PC-3 (cell line): ENCODE results near the gene STK32C. TPM values are rescaled to one million over a fixed set of nuclear protein-coding genes. Genes with fewer than 3 reads are reported as not detected.
"Not testable (repeated sequence)": the region's sequence is repeated elsewhere in the genome, so short reads cannot be mapped to it uniquely, and the experiment has no call there.

ENCODE experiments used
- ATAC-seq: fragments of 200-7000 bp; cut with Tn5 transposase; 2 replicates; pipeline ENCODE4 v1.9.1; 2020; ENCODE audit warnings: mild to moderate bottlenecking, moderate library complexity
- BruUV-seq: library from RNA; stranded (reverse); fragments of 400-500 nt; replicated peaks from 2 replicates; lab custom pipeline; 2021; lab: Mats Ljungman, UMichigan
- CTCF ChIA-PET: fragments of 300-600 bp; sonication (Branson Sonifier 250); formaldehyde crosslinking; loops from one replicate; lab custom pipeline; 2022; ENCODE audit warnings: antibody characterized with exemption; lab: Charles Lee
- POLR2A ChIA-PET: fragments of 300-600 bp; sonication (Branson Sonifier 250); formaldehyde crosslinking; loops from one replicate; lab custom pipeline; 2022; ENCODE audit warnings: antibody characterized with exemption; ENCODE audit not compliant: unreplicated experiment; lab: Charles Lee
- DNase-seq: peaks from one replicate; pipeline ENCODE4 v3.0.0-alpha.2; 2015
- H2AFZ ChIP-seq: fragments of 300-600 bp; sonication (generic); 2 replicates; pipeline ENCODE4 v1.6.0; 2016; ENCODE audit warnings: antibody characterized with exemption, low read length
- H3F3A ChIP-seq: fragments of 300-600 bp; sonication (generic); one replicate; pipeline ENCODE4 v1.6.0; 2017; ENCODE audit warnings: antibody characterized with exemption, low read length, control low read depth, mild to moderate bottlenecking; ENCODE audit not compliant: unreplicated experiment
- H3K27ac ChIP-seq: fragments of 300-600 bp; sonication (generic); 2 replicates; pipeline ENCODE4 v1.5.1; 2016; ENCODE audit warnings: mild to moderate bottlenecking, low read length
- H3K27me3 ChIP-seq: fragments of 300-600 bp; sonication (generic); 2 replicates; pipeline ENCODE4 v1.6.1; 2016; ENCODE audit warnings: low read length, mixed read lengths
- H3K36me3 ChIP-seq: fragments of 300-600 bp; sonication (generic); 2 replicates; pipeline ENCODE4 v1.6.1; 2016; ENCODE audit warnings: low read depth, mixed run types, low read length, mixed read lengths
- H3K4me1 ChIP-seq: fragments of 300-600 bp; sonication (generic); 2 replicates; pipeline ENCODE4 v1.5.1; 2016; ENCODE audit warnings: low read length; ENCODE audit not compliant: insufficient read depth
- H3K4me2 ChIP-seq: fragments of 300-600 bp; sonication (generic); 2 replicates; pipeline ENCODE4 v1.6.0; 2016; ENCODE audit warnings: low read length
- H3K4me3 ChIP-seq: fragments of 300-600 bp; sonication (generic); 2 replicates; pipeline ENCODE4 v1.5.1; 2016; ENCODE audit warnings: mild to moderate bottlenecking, low read length, mixed read lengths
- H3K79me2 ChIP-seq: fragments of 300-600 bp; sonication (generic); 2 replicates; pipeline ENCODE4 v1.6.1; 2017; ENCODE audit warnings: low read length, mixed read lengths
- H3K9ac ChIP-seq: fragments of 300-600 bp; sonication (generic); 2 replicates; pipeline ENCODE4 v1.6.0; 2016; ENCODE audit warnings: mild to moderate bottlenecking, low read length
- H3K9me2 ChIP-seq: fragments of 300-600 bp; sonication (generic); replicated peaks from 2 replicates; pipeline ENCODE4 v1.6.1; 2016; ENCODE audit warnings: mixed run types, low read length, mixed read lengths
- H3K9me3 ChIP-seq: fragments of 300-600 bp; sonication (generic); 2 replicates; pipeline ENCODE4 v1.6.1; 2016; ENCODE audit warnings: low read length, mixed read lengths
- H4K20me1 ChIP-seq: fragments of 300-600 bp; sonication (generic); 2 replicates; pipeline ENCODE4 v1.6.1; 2016; ENCODE audit warnings: low read length, mixed read lengths
- CTCF ChIP-seq: fragments of 300-600 bp; sonication (generic); conservative IDR thresholded peaks from 2 replicates; pipeline ENCODE4 v1.5.1; 2017; ENCODE audit warnings: antibody characterized with exemption, low read depth, mild to moderate bottlenecking, low read length
- EZH2 ChIP-seq: fragments of 300-600 bp; sonication (generic); IDR thresholded peaks from one replicate; pipeline ENCODE4 v1.6.1; 2017; ENCODE audit warnings: antibody characterized with exemption, mild to moderate bottlenecking, low read length; ENCODE audit not compliant: unreplicated experiment
- EZH2phosphoT487 ChIP-seq: fragments of 300-600 bp; sonication (generic); IDR thresholded peaks from 2 replicates; pipeline ENCODE4 v1.6.1; 2018; ENCODE audit warnings: mild to moderate bottlenecking, antibody characterized with exemption, low read length, borderline replicate concordance
- intact Hi-C: fragments of 100-400 bp; cut with micrococcal nuclease; formaldehyde crosslinking; loops from 2 replicates; pipeline ENCODE4 v1.9.0; 2023
- total RNA-seq: library from RNA; depleted of rRNA; stranded (reverse); fragments of >200 nt; gene quantifications from 2 replicates; pipeline ENCODE4 v1.2.3, GENCODE V29; 2014

Gene STK32C
- total RNA-seq, 1 experiment from 2014 or later = 28.3 TPM

GRCh38 chr10:132223611-132224342 is 84.0 kb downstream of the STK32C start:
- Histone ChIP-seq H3K79me2 (no peaks in the 10 kb centered on the region), H3K4me2 (no peak overlapping the region), H3K4me3 (no peak overlapping the region), H3K27ac (no peak overlapping the region), H3K9me2 (no peaks in the 10 kb centered on the region), H3K4me1 (no peaks in the 10 kb centered on the region), H3F3A (no peaks in the 10 kb centered on the region), H4K20me1 (no peaks in the 10 kb centered on the region), H2AFZ (peak overlapping the region; percentile 74), H3K9me3 (no peaks in the 10 kb centered on the region), H3K27me3 (no peaks in the 10 kb centered on the region), H3K36me3 (no peaks in the 10 kb centered on the region), H3K9ac (no peak overlapping the region)
- POLR2A ChIA-PET = no interaction called here
- DNase-seq = no peak
- intact Hi-C loops = loop anchor here (5.0 kb wide), 1 partner anchor 229 kb away; no protein-coding TSS in a partner anchor
- ATAC-seq = peak; percentile 25; the same call in 1 of the 2 replicates
- no peak for TF ChIP-seq EZH2phosphoT487
- TF ChIP-seq CTCF = no peak
- TF ChIP-seq EZH2 = no peak
- no TSS peak for BruUV-seq
- CTCF ChIA-PET = interaction anchor here (0.6 kb wide), 1 partner anchor 42 kb away, joined by 3 read pairs; no protein-coding TSS in a partner anchor

DNA sequence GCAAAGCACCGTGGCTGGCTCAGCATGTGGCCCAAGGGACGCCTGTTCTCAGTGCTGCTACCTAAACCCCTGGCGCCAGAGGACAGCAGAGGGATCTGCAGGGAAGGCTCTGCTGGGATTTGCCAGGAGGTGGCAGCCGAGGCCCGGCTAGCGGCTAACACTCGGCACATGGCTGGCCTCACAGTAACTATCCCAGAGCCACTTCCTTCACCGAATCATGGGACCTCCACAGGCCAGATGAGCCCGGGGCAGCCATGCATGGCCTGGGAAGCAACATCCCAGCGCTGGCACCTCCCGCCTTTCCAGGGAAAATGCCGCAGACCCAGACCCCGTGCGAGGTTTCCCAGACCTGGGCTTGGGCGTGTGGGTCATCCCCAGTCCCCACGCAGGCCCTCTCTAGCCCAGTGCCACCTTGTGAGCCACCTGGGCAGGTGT is 84.6 kb downstream of the STK32C start:
- Histone ChIP-seq H3K79me2 (no peaks in the 10 kb centered on the region), H3K36me3 (no peaks in the 10 kb centered on the region; the same call in 1 of the 2 replicates), H3F3A (no peaks in the 10 kb centered on the region), H2AFZ (peak overlapping the region; percentile 74), H3K4me2 (no peak overlapping the region), H3K9me3 (no peaks in the 10 kb centered on the region), H3K9ac (no peak overlapping the region), H3K4me3 (no peak overlapping the region), H3K9me2 (no peaks in the 10 kb centered on the region), H4K20me1 (no peaks in the 10 kb centered on the region), H3K27ac (no peak overlapping the region), H3K4me1 (no peaks in the 10 kb centered on the region), H3K27me3 (no peaks in the 10 kb centered on the region)
- ChIA-PET CTCF (no interaction called here), POLR2A (interaction anchor here (0.6 kb wide), 1 partner anchor 1167 kb away, joined by 3 read pairs; no protein-coding TSS in a partner anchor)
- peak; percentile 98 for ATAC-seq
- peak; percentile 89 for TF ChIP-seq CTCF
- TF ChIP-seq EZH2phosphoT487 = no peak
- TF ChIP-seq EZH2 = no peak
- peak; percentile 73 for DNase-seq
- no TSS peak for BruUV-seq
- intact Hi-C loops = loop anchor here (5.0 kb wide), 1 partner anchor 229 kb away; no protein-coding TSS in a partner anchor

DNA sequence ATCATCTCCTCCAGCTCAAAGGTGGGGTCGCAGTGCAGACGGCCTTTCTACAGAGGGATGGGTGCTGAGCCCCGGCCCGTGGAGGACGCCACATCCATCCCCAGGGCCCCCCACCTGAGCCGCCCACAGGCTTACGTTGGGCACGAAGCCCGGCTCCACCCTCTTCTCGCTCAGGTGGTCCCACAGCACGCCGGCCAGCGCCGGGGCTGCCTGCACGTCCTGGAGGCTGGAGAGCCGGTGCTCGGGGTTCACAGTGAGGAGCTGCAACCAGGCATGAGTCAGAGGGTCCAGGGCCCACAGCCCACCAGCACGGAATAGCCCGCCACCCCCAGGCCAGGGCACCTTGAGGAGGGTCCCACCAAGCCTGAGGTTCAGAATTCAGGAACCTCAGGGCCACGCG is 85.0 kb downstream of the STK32C start:
- intact Hi-C loops = loop anchor here (5.0 kb wide), 1 partner anchor 230 kb away; no protein-coding TSS in a partner anchor
- DNase-seq (no peak), ATAC-seq (no peak)
- BruUV-seq = no TSS peak
- Histone ChIP-seq H3K36me3 (no peaks in the 10 kb centered on the region; the same call in 1 of the 2 replicates), H3K9ac (no peak overlapping the region), H3K4me3 (no peak overlapping the region), H3K9me2 (no peaks in the 10 kb centered on the region), H2AFZ (no peak overlapping the region), H3K4me2 (no peak overlapping the region), H3K79me2 (no peaks in the 10 kb centered on the region), H3K9me3 (no peaks in the 10 kb centered on the region), H3K4me1 (no peaks in the 10 kb centered on the region), H4K20me1 (no peaks in the 10 kb centered on the region), H3F3A (no peaks in the 10 kb centered on the region), H3K27me3 (no peaks in the 10 kb centered on the region), H3K27ac (no peak overlapping the region)
- CTCF ChIA-PET = no interaction called here
- POLR2A ChIA-PET = interaction anchor here (0.6 kb wide), 1 partner anchor 1167 kb away, joined by 3 read pairs; no protein-coding TSS in a partner anchor
- TF ChIP-seq CTCF (no peak), EZH2phosphoT487 (no peak), EZH2 (no peak)

DNA sequence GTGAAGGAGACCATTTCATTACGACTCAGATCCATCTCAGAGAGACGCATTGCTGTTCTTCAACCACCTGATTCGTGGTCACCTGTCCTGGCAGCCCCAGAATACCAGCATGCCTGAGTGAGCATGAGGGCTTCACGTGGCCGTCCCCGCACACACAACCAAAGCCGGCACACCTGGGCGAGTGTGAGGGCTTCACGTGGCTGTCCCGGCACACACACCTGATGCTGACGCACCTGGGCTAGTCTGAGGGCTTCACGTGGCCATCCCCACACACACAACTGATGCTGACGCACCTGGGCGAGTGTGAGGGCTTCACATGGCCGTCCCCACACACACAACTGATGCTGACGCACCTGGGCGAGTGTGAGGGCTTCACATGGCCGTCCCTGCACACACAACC is 86.8 kb downstream of the STK32C start:
- H3K36me3 ChIP-seq, BruUV-seq, H2AFZ ChIP-seq, H3K27me3 ChIP-seq, ATAC-seq, H3K27ac ChIP-seq, H3K9me3 ChIP-seq, POLR2A ChIA-PET, H3F3A ChIP-seq, DNase-seq, H3K4me2 ChIP-seq, H3K9ac ChIP-seq, H4K20me1 ChIP-seq, H3K4me3 ChIP-seq, H3K9me2 ChIP-seq, H3K79me2 ChIP-seq, CTCF ChIA-PET, H3K4me1 ChIP-seq: not testable (repeated sequence)
- intact Hi-C loops = loop anchor here (5.0 kb wide), 1 partner anchor 231 kb away; no protein-coding TSS in a partner anchor
